A673 (cell line): ENCODE measurements around the gene TNNT1.

Experiments
- CTCF ChIP-seq: fragments of 300-800, 200-600 bp; sonication (generic); conservative IDR thresholded peaks from 2 replicates; pipeline ENCODE4 v1.5.1; 2017; ENCODE audit warnings: low read depth, mild to moderate bottlenecking, antibody characterized with exemption, low read length, moderate library complexity, mixed read lengths
- EZH2 ChIP-seq: fragments of 200-600 bp; sonication (generic); IDR thresholded peaks from 2 replicates; pipeline ENCODE4 v1.6.1; 2017; ENCODE audit warnings: borderline replicate concordance, low read depth, mild to moderate bottlenecking, mixed read lengths, antibody characterized with exemption, low read length; ENCODE audit not compliant: poor library complexity, severe bottlenecking

GRCh38 chr19:55105237-55105636, 43.8 kb downstream of the TNNT1 start:
- TF ChIP-seq EZH2 (no peak), CTCF (no peak)
